HepG2 (cell line): ENCODE results near the gene AANAT. TPM values are rescaled to one million over a fixed set of nuclear protein-coding genes. Genes with fewer than 3 reads are reported as not detected.
A peak's percentile ranks its signal among the peaks of the same experiment; 100 is the strongest.

ENCODE experiments used
- AKAP8 ChIP-seq: sonication (generic); formaldehyde crosslinking; IDR thresholded peaks from 2 replicates; pipeline ENCODE4 v1.5.1; 2020; ENCODE audit warnings: mild to moderate bottlenecking, missing genetic modification reagents
- FOXK2 ChIP-seq: fragments of 450-650 bp; IDR thresholded peaks from 2 replicates; pipeline ENCODE4 v1.6.1; 2016
- FOXM1 ChIP-seq: sonication (generic); formaldehyde crosslinking; IDR thresholded peaks from 2 replicates; pipeline ENCODE4 v1.5.0; 2020; ENCODE audit warnings: missing genetic modification reagents
- KLF16 ChIP-seq, 2 experiments: sonication (generic) in 1 of 2; formaldehyde crosslinking in 1 of 2; IDR thresholded peaks; 2 replicates each; pipeline versions ENCODE4 v1.6.1 to v1.8.0; 2016 to 2023; ENCODE audit warnings: missing genetic modification reagents in 2 of 2, missing compliant biosample characterization in 1 of 2
- SAFB2 ChIP-seq: sonication (generic); formaldehyde crosslinking; IDR thresholded peaks from 2 replicates; pipeline ENCODE4 v1.5.1; 2020; ENCODE audit warnings: missing genetic modification reagents, low read depth, mild to moderate bottlenecking, borderline replicate concordance
- SMYD3 ChIP-seq: sonication (generic); formaldehyde crosslinking; IDR thresholded peaks from 2 replicates; pipeline ENCODE4 v1.8.1; 2023; ENCODE audit warnings: mild to moderate bottlenecking, missing genetic modification reagents
- ZBTB20 ChIP-seq: sonication (generic); formaldehyde crosslinking; IDR thresholded peaks from 2 replicates; pipeline ENCODE4 v1.8.1; 2023; ENCODE audit warnings: missing genetic modification reagents, low read depth, mild to moderate bottlenecking, borderline replicate concordance
- ZNF3 ChIP-seq: IDR thresholded peaks from 2 replicates; pipeline ENCODE4 v1.7.0; 2017; ENCODE audit warnings: inconsistent platforms
- ZNF737 ChIP-seq: sonication (generic); formaldehyde crosslinking; IDR thresholded peaks from 2 replicates; pipeline ENCODE4 v1.5.0; 2020; ENCODE audit warnings: missing genetic modification reagents, mild to moderate bottlenecking, borderline replicate concordance
- ZSCAN31 ChIP-seq: sonication (generic); formaldehyde crosslinking; IDR thresholded peaks from 2 replicates; pipeline ENCODE4 v1.5.0; 2020; ENCODE audit warnings: low read depth, mild to moderate bottlenecking, missing genetic modification reagents
- polyA plus RNA-seq, 8 experiments: library from polyadenylated mRNA; depleted of rRNA in 3 of 8; stranded (reverse) in 7 of 8; unstranded in 1 of 8; fragments of >200 nt; fragmentation: Illumina TruSeq in 4 of 8; extraction: Trizol in 4 of 8; gene quantifications; 2 replicates each; pipeline versions ENCODE4 v1.2.1 to v1.2.3, GENCODE V29; 2011 to 2016; ENCODE audit warnings: low read depth in 4 of 8, missing spikeins in 1 of 8, mixed read lengths in 1 of 8; ENCODE audit not compliant: insufficient read depth in 1 of 8
- total RNA-seq, 5 experiments: library from RNA; depleted of rRNA; stranded (reverse); fragments of >200 nt; fragmentation: Illumina TruSeq; extraction: Trizol; gene quantifications; 2 replicates each; pipeline ENCODE4 v1.2.3, GENCODE V29; 2016; ENCODE audit warnings: low read depth in 1 of 5
- TF ChIP-seq, protein P1 (sequence below): IDR thresholded peaks from 2 replicates; pipeline ENCODE4 v1.6.1; 2016; ENCODE audit warnings: low read depth, borderline replicate concordance
- TF ChIP-seq, protein P2 (sequence below): sonication (generic); formaldehyde crosslinking; IDR thresholded peaks from 2 replicates; pipeline ENCODE4 v1.5.0; 2020; ENCODE audit warnings: mild to moderate bottlenecking, missing genetic modification reagents, borderline replicate concordance
- TF ChIP-seq, protein P3 (sequence below): sonication (generic); formaldehyde crosslinking; IDR thresholded peaks from 2 replicates; pipeline ENCODE4 v1.4.0; 2020; ENCODE audit warnings: missing genetic modification reagents
- TF ChIP-seq, protein P4 (sequence below): sonication (generic); formaldehyde crosslinking; IDR thresholded peaks from 2 replicates; pipeline ENCODE4 v1.8.1; 2023; ENCODE audit warnings: mild to moderate bottlenecking, inconsistent platforms, moderate library complexity, missing genetic modification reagents, borderline replicate concordance
- TF ChIP-seq, protein P5 (sequence below): sonication (generic); formaldehyde crosslinking; IDR thresholded peaks from 2 replicates; pipeline ENCODE4 v1.8.0; 2022; ENCODE audit warnings: mild to moderate bottlenecking, missing genetic modification reagents, moderate library complexity

The AANAT gene
- total and polyA plus RNA-seq, 2 of the 13 experiments (the other 11 are each of a cell fraction or from before 2014, with no cell fraction given): 0.07 TPM; not detected in 1

DNA sequence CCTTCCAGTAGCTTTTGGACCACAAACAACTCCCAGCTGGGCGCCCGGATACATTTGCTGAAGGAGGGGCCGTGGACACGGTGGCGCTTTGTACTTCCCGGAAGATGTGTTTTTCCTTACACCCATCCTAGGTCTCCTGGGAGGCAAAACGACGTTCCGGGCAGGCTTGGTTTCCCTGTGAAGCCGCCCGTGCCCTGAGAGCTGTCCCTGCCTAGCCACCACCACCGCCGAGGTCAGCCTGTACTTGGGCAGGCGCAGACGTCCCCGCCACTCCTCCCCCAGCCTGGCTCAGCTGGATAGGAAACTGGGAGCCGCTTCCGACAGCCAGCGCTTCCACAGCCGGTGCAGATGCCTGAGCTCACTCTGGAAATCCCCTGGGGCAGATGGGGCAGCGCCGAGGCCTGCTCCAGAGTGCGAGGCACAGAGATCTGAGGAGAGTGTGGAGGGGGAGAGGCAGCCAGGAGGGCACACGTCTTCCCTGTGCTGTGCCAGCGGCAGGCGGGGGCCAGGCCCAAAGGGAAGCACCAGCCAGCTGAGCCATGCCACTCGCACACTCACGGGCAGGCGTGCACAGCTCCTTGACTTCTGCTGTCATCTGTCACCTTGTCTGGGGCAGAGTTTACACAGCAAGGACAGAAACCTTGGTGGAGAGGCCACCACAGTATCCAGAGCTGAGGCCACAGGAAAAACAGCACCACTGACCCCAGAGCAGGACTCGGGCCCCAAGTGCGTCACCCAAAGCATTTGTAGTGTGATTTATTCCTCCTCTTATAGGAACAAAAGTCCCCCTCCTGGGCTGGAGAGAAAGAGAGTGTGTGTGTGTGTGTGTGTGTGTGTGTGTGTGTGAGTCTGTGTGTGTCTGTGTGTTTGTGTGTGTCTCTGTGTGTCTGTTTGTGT lies 30.8 kb downstream of the AANAT start (continued):
- TF ChIP-seq, protein P1, sequence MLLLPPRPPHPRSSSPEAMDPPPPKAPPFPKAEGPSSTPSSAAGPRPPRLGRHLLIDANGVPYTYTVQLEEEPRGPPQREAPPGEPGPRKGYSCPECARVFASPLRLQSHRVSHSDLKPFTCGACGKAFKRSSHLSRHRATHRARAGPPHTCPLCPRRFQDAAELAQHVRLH: peak; percentile 18; the same call in 1 of the 2 replicates
- TF ChIP-seq FOXM1 (CRISPR knock-in tag) (no peak), ZNF3 (no peak), KLF16 (CRISPR knock-in tag; IDR thresholded peaks at IDR 0.05) (peak in 1 of 2 experiments; percentile 51; a peak in 1 of 4 replicates), AKAP8 (CRISPR knock-in tag) (peak; percentile 98), FOXK2 (no peak), SMYD3 (CRISPR knock-in tag) (no peak), ZNF737 (CRISPR knock-in tag) (no peak; the same call in 1 of the 2 replicates), SAFB2 (CRISPR knock-in tag) (no peak), ZBTB20 (CRISPR knock-in tag) (peak; percentile 31; the same call in 1 of the 2 replicates), ZSCAN31 (CRISPR knock-in tag) (no peak; the same call in 1 of the 2 replicates)
- TF ChIP-seq, protein P2, sequence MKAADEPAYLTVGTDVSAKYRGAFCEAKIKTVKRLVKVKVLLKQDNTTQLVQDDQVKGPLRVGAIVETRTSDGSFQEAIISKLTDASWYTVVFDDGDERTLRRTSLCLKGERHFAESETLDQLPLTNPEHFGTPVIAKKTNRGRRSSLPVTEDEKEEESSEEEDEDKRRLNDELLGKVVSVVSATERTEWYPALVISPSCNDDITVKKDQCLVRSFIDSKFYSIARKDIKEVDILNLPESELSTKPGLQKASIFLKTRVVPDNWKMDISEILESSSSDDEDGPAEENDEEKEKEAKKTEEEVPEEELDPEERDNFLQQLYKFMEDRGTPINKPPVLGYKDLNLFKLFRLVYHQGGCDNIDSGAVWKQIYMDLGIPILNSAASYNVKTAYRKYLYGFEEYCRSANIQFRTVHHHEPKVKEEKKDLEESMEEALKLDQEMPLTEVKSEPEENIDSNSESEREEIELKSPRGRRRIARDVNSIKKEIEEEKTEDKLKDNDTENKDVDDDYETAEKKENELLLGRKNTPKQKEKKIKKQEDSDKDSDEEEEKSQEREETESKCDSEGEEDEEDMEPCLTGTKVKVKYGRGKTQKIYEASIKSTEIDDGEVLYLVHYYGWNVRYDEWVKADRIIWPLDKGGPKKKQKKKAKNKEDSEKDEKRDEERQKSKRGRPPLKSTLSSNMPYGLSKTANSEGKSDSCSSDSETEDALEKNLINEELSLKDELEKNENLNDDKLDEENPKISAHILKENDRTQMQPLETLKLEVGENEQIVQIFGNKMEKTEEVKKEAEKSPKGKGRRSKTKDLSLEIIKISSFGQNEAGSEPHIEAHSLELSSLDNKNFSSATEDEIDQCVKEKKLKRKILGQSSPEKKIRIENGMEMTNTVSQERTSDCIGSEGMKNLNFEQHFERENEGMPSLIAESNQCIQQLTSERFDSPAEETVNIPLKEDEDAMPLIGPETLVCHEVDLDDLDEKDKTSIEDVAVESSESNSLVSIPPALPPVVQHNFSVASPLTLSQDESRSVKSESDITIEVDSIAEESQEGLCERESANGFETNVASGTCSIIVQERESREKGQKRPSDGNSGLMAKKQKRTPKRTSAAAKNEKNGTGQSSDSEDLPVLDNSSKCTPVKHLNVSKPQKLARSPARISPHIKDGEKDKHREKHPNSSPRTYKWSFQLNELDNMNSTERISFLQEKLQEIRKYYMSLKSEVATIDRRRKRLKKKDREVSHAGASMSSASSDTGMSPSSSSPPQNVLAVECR (CRISPR knock-in tag): peak; percentile 91
- TF ChIP-seq, protein P3, sequence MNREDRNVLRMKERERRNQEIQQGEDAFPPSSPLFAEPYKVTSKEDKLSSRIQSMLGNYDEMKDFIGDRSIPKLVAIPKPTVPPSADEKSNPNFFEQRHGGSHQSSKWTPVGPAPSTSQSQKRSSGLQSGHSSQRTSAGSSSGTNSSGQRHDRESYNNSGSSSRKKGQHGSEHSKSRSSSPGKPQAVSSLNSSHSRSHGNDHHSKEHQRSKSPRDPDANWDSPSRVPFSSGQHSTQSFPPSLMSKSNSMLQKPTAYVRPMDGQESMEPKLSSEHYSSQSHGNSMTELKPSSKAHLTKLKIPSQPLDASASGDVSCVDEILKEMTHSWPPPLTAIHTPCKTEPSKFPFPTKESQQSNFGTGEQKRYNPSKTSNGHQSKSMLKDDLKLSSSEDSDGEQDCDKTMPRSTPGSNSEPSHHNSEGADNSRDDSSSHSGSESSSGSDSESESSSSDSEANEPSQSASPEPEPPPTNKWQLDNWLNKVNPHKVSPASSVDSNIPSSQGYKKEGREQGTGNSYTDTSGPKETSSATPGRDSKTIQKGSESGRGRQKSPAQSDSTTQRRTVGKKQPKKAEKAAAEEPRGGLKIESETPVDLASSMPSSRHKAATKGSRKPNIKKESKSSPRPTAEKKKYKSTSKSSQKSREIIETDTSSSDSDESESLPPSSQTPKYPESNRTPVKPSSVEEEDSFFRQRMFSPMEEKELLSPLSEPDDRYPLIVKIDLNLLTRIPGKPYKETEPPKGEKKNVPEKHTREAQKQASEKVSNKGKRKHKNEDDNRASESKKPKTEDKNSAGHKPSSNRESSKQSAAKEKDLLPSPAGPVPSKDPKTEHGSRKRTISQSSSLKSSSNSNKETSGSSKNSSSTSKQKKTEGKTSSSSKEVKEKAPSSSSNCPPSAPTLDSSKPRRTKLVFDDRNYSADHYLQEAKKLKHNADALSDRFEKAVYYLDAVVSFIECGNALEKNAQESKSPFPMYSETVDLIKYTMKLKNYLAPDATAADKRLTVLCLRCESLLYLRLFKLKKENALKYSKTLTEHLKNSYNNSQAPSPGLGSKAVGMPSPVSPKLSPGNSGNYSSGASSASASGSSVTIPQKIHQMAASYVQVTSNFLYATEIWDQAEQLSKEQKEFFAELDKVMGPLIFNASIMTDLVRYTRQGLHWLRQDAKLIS (CRISPR knock-in tag): no peak
- TF ChIP-seq, protein P4, sequence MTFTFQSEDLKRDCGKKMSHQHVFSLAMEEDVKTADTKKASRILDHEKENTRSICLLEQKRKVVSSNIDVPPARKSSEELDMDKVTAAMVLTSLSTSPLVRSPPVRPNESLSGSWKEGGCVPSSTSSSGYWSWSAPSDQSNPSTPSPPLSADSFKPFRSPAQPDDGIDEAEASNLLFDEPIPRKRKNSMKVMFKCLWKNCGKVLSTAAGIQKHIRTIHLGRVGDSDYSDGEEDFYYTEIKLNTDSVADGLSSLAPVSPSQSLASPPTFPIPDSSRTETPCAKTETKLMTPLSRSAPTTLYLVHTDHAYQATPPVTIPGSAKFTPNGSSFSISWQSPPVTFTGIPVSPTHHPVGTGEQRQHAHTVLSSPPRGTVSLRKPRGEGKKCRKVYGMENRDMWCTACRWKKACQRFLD (CRISPR knock-in tag): no peak; the same call in 1 of the 2 replicates
- TF ChIP-seq, protein P5, sequence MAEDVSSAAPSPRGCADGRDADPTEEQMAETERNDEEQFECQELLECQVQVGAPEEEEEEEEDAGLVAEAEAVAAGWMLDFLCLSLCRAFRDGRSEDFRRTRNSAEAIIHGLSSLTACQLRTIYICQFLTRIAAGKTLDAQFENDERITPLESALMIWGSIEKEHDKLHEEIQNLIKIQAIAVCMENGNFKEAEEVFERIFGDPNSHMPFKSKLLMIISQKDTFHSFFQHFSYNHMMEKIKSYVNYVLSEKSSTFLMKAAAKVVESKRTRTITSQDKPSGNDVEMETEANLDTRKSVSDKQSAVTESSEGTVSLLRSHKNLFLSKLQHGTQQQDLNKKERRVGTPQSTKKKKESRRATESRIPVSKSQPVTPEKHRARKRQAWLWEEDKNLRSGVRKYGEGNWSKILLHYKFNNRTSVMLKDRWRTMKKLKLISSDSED (CRISPR knock-in tag): no peak
